Measurements from ENCODE around the gene NUDC. TPM values are rescaled to one million over a fixed set of nuclear protein-coding genes. Genes with fewer than 3 reads are reported as not detected.

Gene NUDC
- total RNA-seq, 1 donor, result 26.7 TPM

- no peak for DNase-seq (ENCODE audit: low read depth)
- TF ChIP-seq CTCF (IDR thresholded peaks at IDR 0.05; ENCODE audit: insufficient read depth, low read length), result no peak
- peak overlapping the region; percentile 92 for H3K4me3 ChIP-seq (ENCODE audit: low read depth, low read length)
Measured at GRCh38 chr1:26922431-26922729, 837 bp downstream of the NUDC start.

- TF ChIP-seq CTCF (IDR thresholded peaks at IDR 0.05; ENCODE audit: insufficient read depth, low read length), result no peak
- H3K4me3 ChIP-seq (ENCODE audit: low read depth, low read length), result peak overlapping the region; percentile 92
- no peak for DNase-seq (ENCODE audit: low read depth)
Measured at GRCh38 chr1:26922901-26923300, 1.4 kb downstream of the NUDC start.

GRCh38 chr1:26923711-26924110 lies 2.2 kb downstream of the NUDC start:
- no peak for TF ChIP-seq CTCF (IDR thresholded peaks at IDR 0.05; ENCODE audit: insufficient read depth, low read length)
- DNase-seq (ENCODE audit: low read depth), result no peak
- no peak overlapping the region for H3K4me3 ChIP-seq (ENCODE audit: low read depth, low read length)

- no peak for DNase-seq (ENCODE audit: low read depth)
- no peak for TF ChIP-seq CTCF (IDR thresholded peaks at IDR 0.05; ENCODE audit: insufficient read depth, low read length)
- no peak overlapping the region for H3K4me3 ChIP-seq (ENCODE audit: low read depth, low read length)
Measured at GRCh38 chr1:26932531-26932930, 11.0 kb downstream of the NUDC start.

- no peak for DNase-seq (ENCODE audit: low read depth)
- TF ChIP-seq CTCF (IDR thresholded peaks at IDR 0.05; ENCODE audit: insufficient read depth, low read length), result no peak
- H3K4me3 ChIP-seq (ENCODE audit: low read depth, low read length), result no peak overlapping the region
Measured at GRCh38 chr1:26936823-26937222, 15.3 kb downstream of the NUDC start.

GRCh38 chr1:26938004-26938658 lies 16.6 kb downstream of the NUDC start:
- DNase-seq (ENCODE audit: low read depth), result no peak
- no peak for TF ChIP-seq CTCF (IDR thresholded peaks at IDR 0.05; ENCODE audit: insufficient read depth, low read length)
- H3K4me3 ChIP-seq (ENCODE audit: low read depth, low read length), result no peak overlapping the region

- DNase-seq (ENCODE audit: low read depth), result no peak
- no peak for TF ChIP-seq CTCF (IDR thresholded peaks at IDR 0.05; ENCODE audit: insufficient read depth, low read length)
- H3K4me3 ChIP-seq (ENCODE audit: low read depth, low read length), result no peak overlapping the region
Measured at GRCh38 chr1:26938659-26939025, 17.1 kb downstream of the NUDC start.
